HepG2 (cell line): ENCODE results near the gene ANKRD65. TPM values are rescaled to one million over a fixed set of nuclear protein-coding genes. Genes with fewer than 3 reads are reported as not detected.
A peak's percentile ranks its signal among the peaks of the same experiment; 100 is the strongest.

ENCODE experiments used
- AGO2 ChIP-seq: fragments of 200-400 bp; formaldehyde crosslinking; optimal IDR thresholded peaks from 2 replicates; pipeline ENCODE3; 2017; ENCODE audit warnings: mild to moderate bottlenecking, low read depth, low read length, moderate library complexity
- ATF6 ChIP-seq: sonication (generic); formaldehyde crosslinking; conservative IDR thresholded peaks from 2 replicates; pipeline ENCODE4 v1.4.0; 2020; ENCODE audit warnings: missing genetic modification reagents
- BCLAF1 ChIP-seq: fragments of 450-650 bp; IDR thresholded peaks from 2 replicates; pipeline ENCODE4 v1.6.1; 2017; ENCODE audit warnings: mild to moderate bottlenecking
- FOXP1 ChIP-seq, 2 experiments: fragments of 450-650 bp in 1 of 2; IDR thresholded peaks; 2 replicates each; pipeline ENCODE4 v1.6.1; 2017 to 2018; ENCODE audit warnings: antibody characterized with exemption in 1 of 2
- FOXP4 ChIP-seq: sonication (generic); formaldehyde crosslinking; IDR thresholded peaks from 2 replicates; pipeline ENCODE4 v1.4.0; 2020; ENCODE audit warnings: missing genetic modification reagents
- GTF3A ChIP-seq: sonication (generic); formaldehyde crosslinking; conservative IDR thresholded peaks from 2 replicates; pipeline ENCODE4 v1.4.0; 2020; ENCODE audit warnings: mild to moderate bottlenecking, missing genetic modification reagents
- HCFC1 ChIP-seq: fragments of 150-350 bp; IDR thresholded peaks from 2 replicates; pipeline ENCODE4 v1.6.1; 2014; ENCODE audit warnings: low read depth, low read length
- IRF2 ChIP-seq: IDR thresholded peaks from 2 replicates; pipeline ENCODE4 v1.6.1; 2018; ENCODE audit warnings: missing genetic modification reagents, missing compliant biosample characterization
- KDM4B ChIP-seq: sonication (generic); formaldehyde crosslinking; IDR thresholded peaks from 2 replicates; pipeline ENCODE4 v1.4.0; 2020; ENCODE audit warnings: missing genetic modification reagents
- KLF6 ChIP-seq: IDR thresholded peaks from 2 replicates; pipeline ENCODE4 v1.8.0; 2016; ENCODE audit warnings: missing biosample characterization, missing genetic modification reagents
- MEIS1 ChIP-seq: sonication (generic); formaldehyde crosslinking; IDR thresholded peaks from 2 replicates; pipeline ENCODE4 v1.9.0; 2021; ENCODE audit warnings: mild to moderate bottlenecking, missing genetic modification reagents, moderate library complexity, borderline replicate concordance
- NFE2L2 ChIP-seq: fragments of 150-350 bp; IDR thresholded peaks from 2 replicates; pipeline ENCODE4 v1.6.1; 2014; ENCODE audit warnings: low read length
- PHF5A ChIP-seq: IDR thresholded peaks from one replicate; pipeline ENCODE4 v1.6.1; 2018; ENCODE audit warnings: low read depth, missing genetic modification reagents; ENCODE audit not compliant: unreplicated experiment
- REXO4 ChIP-seq: sonication (generic); formaldehyde crosslinking; IDR thresholded peaks from 2 replicates; pipeline ENCODE4 v1.8.0; 2022; ENCODE audit warnings: missing genetic modification reagents, mild to moderate bottlenecking, borderline replicate concordance
- SRSF4 ChIP-seq: fragments of 200-400 bp; formaldehyde crosslinking; IDR thresholded peaks from one replicate; pipeline ENCODE4 v1.6.1; 2018; ENCODE audit warnings: mild to moderate bottlenecking, low read depth, low read length, moderate library complexity; ENCODE audit not compliant: poor library complexity, severe bottlenecking
- TOE1 ChIP-seq: sonication (generic); formaldehyde crosslinking; IDR thresholded peaks from 2 replicates; pipeline ENCODE4 v1.4.0; 2020; ENCODE audit warnings: mild to moderate bottlenecking, missing genetic modification reagents
- ZBTB7B ChIP-seq: sonication (generic); formaldehyde crosslinking; IDR thresholded peaks from 2 replicates; pipeline ENCODE4 v1.4.0; 2020; ENCODE audit warnings: missing genetic modification reagents
- ZC3H13 ChIP-seq: sonication (generic); formaldehyde crosslinking; IDR thresholded peaks from 2 replicates; pipeline ENCODE4 v1.8.1; 2023; ENCODE audit warnings: mild to moderate bottlenecking, missing genetic modification reagents, moderate library complexity
- ZKSCAN8 ChIP-seq: IDR thresholded peaks from 2 replicates; pipeline ENCODE4 v1.6.1; 2016; ENCODE audit warnings: borderline replicate concordance, missing genetic modification reagents, missing compliant biosample characterization
- ZNF468 ChIP-seq: sonication (generic); formaldehyde crosslinking; IDR thresholded peaks from 2 replicates; pipeline ENCODE4 v1.8.0; 2022; ENCODE audit warnings: mild to moderate bottlenecking, moderate library complexity, missing genetic modification reagents
- ZNF761 ChIP-seq: sonication (generic); formaldehyde crosslinking; conservative IDR thresholded peaks from 2 replicates; pipeline ENCODE4 v1.4.0; 2020; ENCODE audit warnings: mild to moderate bottlenecking, missing genetic modification reagents
- ZNF878 ChIP-seq: sonication (generic); formaldehyde crosslinking; IDR thresholded peaks from 2 replicates; pipeline ENCODE4 v1.8.1; 2023; ENCODE audit warnings: mild to moderate bottlenecking, missing genetic modification reagents, moderate library complexity
- ZSCAN25 ChIP-seq: sonication (generic); formaldehyde crosslinking; IDR thresholded peaks from 2 replicates; pipeline ENCODE4 v1.8.0; 2022; ENCODE audit warnings: mild to moderate bottlenecking, missing genetic modification reagents
- polyA plus RNA-seq, 8 experiments: library from polyadenylated mRNA; depleted of rRNA in 3 of 8; stranded (reverse) in 7 of 8; unstranded in 1 of 8; fragments of >200 nt; fragmentation: Illumina TruSeq in 4 of 8; extraction: Trizol in 4 of 8; gene quantifications; 2 replicates each; pipeline versions ENCODE4 v1.2.1 to v1.2.3, GENCODE V29; 2011 to 2016; ENCODE audit warnings: low read depth in 4 of 8, missing spikeins in 1 of 8, mixed read lengths in 1 of 8; ENCODE audit not compliant: insufficient read depth in 1 of 8
- total RNA-seq, 5 experiments: library from RNA; depleted of rRNA; stranded (reverse); fragments of >200 nt; fragmentation: Illumina TruSeq; extraction: Trizol; gene quantifications; 2 replicates each; pipeline ENCODE4 v1.2.3, GENCODE V29; 2016; ENCODE audit warnings: low read depth in 1 of 5
- TF ChIP-seq, protein P1 (sequence below): sonication (generic); formaldehyde crosslinking; IDR thresholded peaks from 2 replicates; pipeline ENCODE4 v1.4.0; 2020; ENCODE audit warnings: missing genetic modification reagents

The ANKRD65 gene
- total and polyA plus RNA-seq, 2 of the 13 experiments (the other 11 are each of a cell fraction or from before 2014, with no cell fraction given), result 12.1 to 30.1 TPM

DNA sequence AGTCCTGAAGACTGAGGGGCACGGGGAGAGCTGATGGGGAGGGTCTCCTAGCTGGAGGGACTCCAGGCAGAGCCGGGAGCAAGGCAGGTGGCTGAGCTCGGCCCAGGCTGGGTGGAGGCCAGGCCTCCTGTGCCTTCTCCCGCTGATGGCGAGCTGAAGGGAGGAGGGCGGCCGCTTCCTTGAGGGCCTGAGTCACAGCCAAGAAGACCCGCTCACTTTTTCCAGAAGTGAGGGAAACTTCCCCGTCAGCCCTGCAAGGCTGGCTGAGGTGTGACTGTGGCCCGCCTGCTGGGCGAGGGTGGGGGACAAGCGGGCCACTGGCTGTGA is 12.7 kb upstream of the ANKRD65 start (continued):
- no peak for TF ChIP-seq FOXP4 (CRISPR knock-in tag)
- no peak for TF ChIP-seq HCFC1
- TF ChIP-seq ZSCAN25, result no peak
- TF ChIP-seq ZNF878 (CRISPR knock-in tag), result no peak
- TF ChIP-seq KDM4B, result no peak
- TF ChIP-seq MEIS1, result 0 out of 2 replicates have a peak, but pooled peaks have one; percentile 7
- TF ChIP-seq BCLAF1, result no peak
- TF ChIP-seq, protein P1, sequence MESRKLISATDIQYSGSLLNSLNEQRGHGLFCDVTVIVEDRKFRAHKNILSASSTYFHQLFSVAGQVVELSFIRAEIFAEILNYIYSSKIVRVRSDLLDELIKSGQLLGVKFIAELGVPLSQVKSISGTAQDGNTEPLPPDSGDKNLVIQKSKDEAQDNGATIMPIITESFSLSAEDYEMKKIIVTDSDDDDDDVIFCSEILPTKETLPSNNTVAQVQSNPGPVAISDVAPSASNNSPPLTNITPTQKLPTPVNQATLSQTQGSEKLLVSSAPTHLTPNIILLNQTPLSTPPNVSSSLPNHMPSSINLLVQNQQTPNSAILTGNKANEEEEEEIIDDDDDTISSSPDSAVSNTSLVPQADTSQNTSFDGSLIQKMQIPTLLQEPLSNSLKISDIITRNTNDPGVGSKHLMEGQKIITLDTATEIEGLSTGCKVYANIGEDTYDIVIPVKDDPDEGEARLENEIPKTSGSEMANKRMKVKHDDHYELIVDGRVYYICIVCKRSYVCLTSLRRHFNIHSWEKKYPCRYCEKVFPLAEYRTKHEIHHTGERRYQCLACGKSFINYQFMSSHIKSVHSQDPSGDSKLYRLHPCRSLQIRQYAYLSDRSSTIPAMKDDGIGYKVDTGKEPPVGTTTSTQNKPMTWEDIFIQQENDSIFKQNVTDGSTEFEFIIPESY (CRISPR knock-in tag), result no peak
- TF ChIP-seq REXO4 (CRISPR knock-in tag), result no peak
- no peak for TF ChIP-seq KLF6 (CRISPR knock-in tag)
- TF ChIP-seq AGO2, result peak; percentile 90
- no peak; the same call in 1 of the 2 replicates for TF ChIP-seq ZNF761
- no peak for TF ChIP-seq ZBTB7B
- TF ChIP-seq ZNF468 (CRISPR knock-in tag), result no peak
- no peak for TF ChIP-seq ZC3H13
- TF ChIP-seq PHF5A (CRISPR knock-in tag), result no peak
- TF ChIP-seq TOE1 (CRISPR knock-in tag), result no peak
- TF ChIP-seq IRF2 (CRISPR knock-in tag), result no peak
- no peak for TF ChIP-seq FOXP1 (IDR thresholded peaks at IDR 0.05)
- no peak for TF ChIP-seq FOXP1 (CRISPR knock-in tag; IDR thresholded peaks at IDR 0.05)
- no peak for TF ChIP-seq ATF6 (CRISPR knock-in tag)
- TF ChIP-seq GTF3A, result no peak
- TF ChIP-seq NFE2L2, result no peak
- TF ChIP-seq SRSF4, result no peak
- TF ChIP-seq ZKSCAN8 (CRISPR knock-in tag), result no peak
